Fibroblast of villous mesenchyme (primary cell): Measurements from ENCODE around the gene OR52H1. TPM values are rescaled to one million over a fixed set of nuclear protein-coding genes. Genes with fewer than 3 reads are reported as not detected.

Experiments used
- DNase-seq: peaks from one replicate; pipeline ENCODE4 v3.0.0-alpha.2; 2010; ENCODE audit warnings: low read depth
- H3K4me3 ChIP-seq: 2 replicates; pipeline ENCODE4 v1.5.1; 2011; ENCODE audit warnings: low read depth, mild to moderate bottlenecking, low read length
- total RNA-seq: library from RNA; depleted of rRNA; stranded (reverse); fragments of >200 nt; gene quantifications from 2 replicates; pipeline ENCODE4 v1.2.3, GENCODE V29; 2012
- TF ChIP-seq, protein P1 (sequence below): IDR thresholded peaks from 2 replicates; pipeline ENCODE4 v1.5.1; 2012; ENCODE audit warnings: low read depth, mild to moderate bottlenecking, low read length; ENCODE audit not compliant: insufficient read depth

The OR52H1 gene
- total RNA-seq, 1 donor, result 0.86 TPM

DNA sequence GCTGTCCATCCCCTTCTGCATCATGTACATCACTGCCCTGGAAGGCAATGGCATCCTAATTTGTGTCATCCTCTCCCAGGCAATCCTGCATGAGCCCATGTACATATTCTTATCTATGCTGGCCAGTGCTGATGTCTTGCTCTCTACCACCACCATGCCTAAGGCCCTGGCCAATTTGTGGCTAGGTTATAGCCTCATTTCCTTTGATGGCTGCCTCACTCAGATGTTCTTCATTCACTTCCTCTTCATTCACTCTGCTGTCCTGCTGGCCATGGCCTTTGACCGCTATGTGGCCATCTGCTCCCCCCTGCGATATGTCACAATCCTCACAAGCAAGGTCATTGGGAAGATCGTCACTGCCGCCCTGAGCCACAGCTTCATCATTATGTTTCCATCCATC, 32.7 kb upstream of the OR52H1 start:
- no peak overlapping the region for H3K4me3 ChIP-seq
- TF ChIP-seq, protein P1, sequence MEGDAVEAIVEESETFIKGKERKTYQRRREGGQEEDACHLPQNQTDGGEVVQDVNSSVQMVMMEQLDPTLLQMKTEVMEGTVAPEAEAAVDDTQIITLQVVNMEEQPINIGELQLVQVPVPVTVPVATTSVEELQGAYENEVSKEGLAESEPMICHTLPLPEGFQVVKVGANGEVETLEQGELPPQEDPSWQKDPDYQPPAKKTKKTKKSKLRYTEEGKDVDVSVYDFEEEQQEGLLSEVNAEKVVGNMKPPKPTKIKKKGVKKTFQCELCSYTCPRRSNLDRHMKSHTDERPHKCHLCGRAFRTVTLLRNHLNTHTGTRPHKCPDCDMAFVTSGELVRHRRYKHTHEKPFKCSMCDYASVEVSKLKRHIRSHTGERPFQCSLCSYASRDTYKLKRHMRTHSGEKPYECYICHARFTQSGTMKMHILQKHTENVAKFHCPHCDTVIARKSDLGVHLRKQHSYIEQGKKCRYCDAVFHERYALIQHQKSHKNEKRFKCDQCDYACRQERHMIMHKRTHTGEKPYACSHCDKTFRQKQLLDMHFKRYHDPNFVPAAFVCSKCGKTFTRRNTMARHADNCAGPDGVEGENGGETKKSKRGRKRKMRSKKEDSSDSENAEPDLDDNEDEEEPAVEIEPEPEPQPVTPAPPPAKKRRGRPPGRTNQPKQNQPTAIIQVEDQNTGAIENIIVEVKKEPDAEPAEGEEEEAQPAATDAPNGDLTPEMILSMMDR, result no peak
- no peak for DNase-seq

DNA sequence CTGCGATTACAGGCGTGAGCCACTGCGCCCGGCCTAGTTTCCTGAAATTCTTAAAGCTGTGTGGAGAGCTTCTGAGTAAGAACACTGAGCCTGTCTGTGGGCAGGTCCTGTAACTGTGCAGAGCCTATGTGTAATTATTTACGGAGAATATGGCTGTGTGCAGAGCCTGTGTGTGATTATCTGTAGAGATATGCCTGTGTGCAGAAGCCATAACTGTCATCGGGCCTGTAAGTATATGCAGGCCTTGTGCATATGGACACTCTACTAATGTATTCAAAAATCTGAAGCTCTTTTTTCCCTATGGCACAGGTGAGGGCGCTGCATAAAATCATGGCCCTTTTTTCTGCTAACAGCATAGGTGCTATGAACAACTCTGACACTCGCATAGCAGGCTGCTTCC, 32.2 kb upstream of the OR52H1 start, which contains the start of gene OR52B6:
TSS of gene OR52B6 (plus strand) at position 301 of the 400 bp plus-strand sequence. CDS start at position 301, 0 bp downstream.
- H3K4me3 ChIP-seq, result no peak within 1 kb of the TSS
- TF ChIP-seq, protein P1, result no peak
- no peak for DNase-seq

DNA sequence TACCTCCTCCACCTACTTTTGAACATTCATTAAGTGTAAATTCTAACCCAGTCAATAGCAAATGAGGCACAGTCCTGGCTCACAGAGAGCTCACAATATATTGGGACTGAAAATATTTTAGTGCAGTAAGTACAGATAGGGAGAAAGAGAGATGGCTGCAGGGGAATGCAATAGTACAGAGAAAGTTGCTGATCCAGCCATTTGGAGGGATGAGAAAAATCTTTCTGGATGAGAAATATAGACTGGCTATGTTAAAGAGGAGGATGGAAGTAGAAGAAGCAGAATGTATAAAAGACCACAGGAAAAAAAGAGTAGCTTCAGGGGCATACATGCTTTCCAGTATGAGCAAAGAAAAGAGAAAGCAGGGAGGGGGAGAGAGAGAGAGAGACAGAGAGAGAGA, 28.8 kb upstream of the OR52H1 start:
- no peak overlapping the region for H3K4me3 ChIP-seq
- DNase-seq, result no peak
- TF ChIP-seq, protein P1, result no peak

DNA sequence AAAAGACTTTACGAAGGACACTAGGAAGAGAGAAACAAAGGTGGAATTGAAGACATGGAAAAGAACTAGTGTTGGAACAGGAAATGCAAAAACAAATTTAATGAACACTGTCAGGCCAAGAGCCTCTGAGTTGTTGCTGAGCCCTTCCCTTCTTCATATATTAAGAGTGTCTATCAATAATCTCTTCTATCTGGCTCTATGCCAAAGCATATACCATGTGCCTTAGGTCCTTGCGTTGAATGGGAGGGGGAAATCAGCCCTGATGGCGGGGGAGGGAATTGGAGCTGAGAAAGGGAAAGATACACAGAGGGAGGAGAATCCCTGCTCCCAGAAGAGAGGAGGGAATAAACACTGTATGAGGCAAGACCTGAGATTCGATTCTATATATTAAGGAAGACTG, 26.8 kb upstream of the OR52H1 start:
- no peak overlapping the region for H3K4me3 ChIP-seq
- no peak for DNase-seq
- TF ChIP-seq, protein P1, result no peak

DNA sequence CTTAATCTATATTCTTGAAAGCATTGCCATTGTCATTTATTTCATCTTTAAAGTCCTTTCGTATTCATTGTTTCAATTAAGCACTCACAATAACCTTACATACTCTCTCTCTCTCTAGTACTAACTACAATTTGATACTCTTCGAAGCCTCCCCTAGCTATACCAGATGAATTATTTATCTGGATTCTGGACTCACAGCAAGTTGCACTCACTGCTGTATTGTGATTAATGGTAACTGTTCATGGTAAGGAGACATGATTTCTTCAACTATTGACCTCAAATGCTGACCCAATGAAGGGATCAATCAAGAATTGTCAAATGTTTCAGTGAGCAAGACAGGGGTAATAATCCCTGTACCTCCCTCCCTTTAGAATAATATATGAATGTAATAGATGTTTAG, 26.3 kb upstream of the OR52H1 start:
- no peak for DNase-seq
- no peak overlapping the region for H3K4me3 ChIP-seq
- TF ChIP-seq, protein P1, result no peak

DNA sequence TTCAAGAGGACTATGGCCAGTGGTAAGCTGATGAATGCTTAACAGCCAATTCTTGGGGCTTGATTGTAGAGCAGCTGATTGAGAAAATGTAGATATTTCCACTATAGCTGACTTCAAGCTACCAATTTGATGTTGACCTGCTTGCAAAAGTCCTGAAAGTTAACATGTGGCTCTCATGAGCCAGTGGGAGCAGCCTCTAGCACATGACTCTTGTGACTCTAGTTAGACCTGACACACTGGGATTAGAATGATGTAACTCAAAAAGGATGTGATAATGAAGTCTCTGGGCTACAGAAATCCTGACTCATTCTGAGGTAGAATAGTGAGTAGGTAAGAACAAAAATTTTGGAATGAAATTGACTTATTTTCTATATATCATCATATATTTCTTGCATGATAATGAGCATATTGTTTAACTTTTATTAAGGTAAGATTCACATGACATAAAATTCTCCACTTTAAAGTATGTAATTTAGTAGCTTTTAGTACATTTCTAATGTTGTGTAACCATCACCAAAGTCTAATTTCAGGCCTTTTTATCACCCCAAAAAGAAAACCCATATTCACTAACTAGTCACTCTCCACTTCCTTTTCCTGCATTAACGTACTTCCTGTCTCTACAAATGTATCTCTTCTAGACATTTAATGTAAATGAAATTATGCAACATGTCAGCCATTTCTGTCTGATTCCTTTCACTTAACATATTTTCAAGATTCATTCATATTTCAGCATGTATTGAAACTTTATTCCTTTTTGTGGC, 16.1 kb upstream of the OR52H1 start:
- TF ChIP-seq, protein P1, result no peak
- no peak overlapping the region for H3K4me3 ChIP-seq
- no peak for DNase-seq

DNA sequence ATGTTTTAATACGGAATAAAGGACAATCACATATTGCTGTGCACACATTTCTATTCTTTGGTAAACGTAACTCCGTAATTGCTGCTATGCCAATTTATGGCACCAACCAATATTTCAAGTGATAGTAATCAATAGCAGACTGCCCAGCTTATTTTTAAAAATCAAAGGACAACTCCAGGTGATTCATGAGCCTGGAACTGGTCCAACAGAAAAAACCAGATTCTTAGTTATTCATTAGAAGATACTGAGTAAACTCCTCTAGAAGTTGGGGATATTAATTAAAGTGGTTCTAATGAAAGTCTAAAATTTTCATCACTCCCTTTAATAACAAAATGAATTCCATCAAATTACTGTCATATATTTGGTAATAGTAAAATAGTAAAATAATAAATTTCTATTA, 9.4 kb upstream of the OR52H1 start:
- TF ChIP-seq, protein P1, result no peak
- no peak overlapping the region for H3K4me3 ChIP-seq
- no peak for DNase-seq
